ENCODE measurements around the gene ANGPTL7. TPM values are rescaled to one million over a fixed set of nuclear protein-coding genes. Genes with fewer than 3 reads are reported as not detected.

Gene ANGPTL7
- 0.80 TPM for total RNA-seq
- long read RNA-seq, partial matches to known transcripts: 0 of 6 reads
- long read RNA-seq, other reads (novel, unspliced or antisense): 3 of 6 reads

GRCh38 chr1:11188858-11189451, at the start of gene ANGPTL7:
ANGPTL7 (plus strand) TSS chr1:11189355; CDS start chr1:11189580, 225 bp downstream.
- H3K9me3 ChIP-seq: no peaks in the 10 kb centered on the region
- no peak for TF ChIP-seq CTCF (IDR thresholded peaks at IDR 0.05)
- DNase-seq: no peak
- no peaks in the 10 kb centered on the region for H3K4me1 ChIP-seq
- ATAC-seq: peak in 1 of 2 donors; percentile 81
- H3K36me3 ChIP-seq: peaks cover 56% of the 10 kb centered on the region
- H3K4me3 ChIP-seq: no peak within 1 kb of the TSS
- H3K27ac ChIP-seq: peak within 1 kb of the TSS; percentile 6
- H3K27me3 ChIP-seq (ENCODE audit: low read depth): no peaks in the 10 kb centered on the region
- intact Hi-C loops (cut with DNase I): no loop called here

GRCh38 chr1:11142618-11143391, 46.4 kb upstream of the ANGPTL7 start:
- Histone ChIP-seq H3K4me1 (peaks cover 6% of the 10 kb centered on the region), H3K9me3 (no peaks in the 10 kb centered on the region), H3K4me3 (no peak overlapping the region), H3K36me3 (peaks cover 79% of the 10 kb centered on the region), H3K27me3 (ENCODE audit: low read depth) (no peaks in the 10 kb centered on the region), H3K27ac (no peak overlapping the region)
- intact Hi-C loops (cut with DNase I): no loop called here
- TF ChIP-seq CTCF (IDR thresholded peaks at IDR 0.05): no peak
- no peak for ATAC-seq
- DNase-seq: no peak

- intact Hi-C loops (cut with DNase I): no loop called here
- Histone ChIP-seq H3K9me3 (no peaks in the 10 kb centered on the region), H3K27ac (peak overlapping the region; percentile 7), H3K36me3 (peaks cover 79% of the 10 kb centered on the region), H3K4me1 (peaks cover 6% of the 10 kb centered on the region), H3K4me3 (no peak overlapping the region), H3K27me3 (ENCODE audit: low read depth) (no peaks in the 10 kb centered on the region)
- ATAC-seq (no peak), DNase-seq (no peak)
- no peak for TF ChIP-seq CTCF (IDR thresholded peaks at IDR 0.05)
Measured at GRCh38 chr1:11143401-11143800, 45.8 kb upstream of the ANGPTL7 start.

GRCh38 chr1:11143907-11144306, 45.2 kb upstream of the ANGPTL7 start:
- TF ChIP-seq CTCF (IDR thresholded peaks at IDR 0.05): no peak
- peak overlapping the region; percentile 7 for H3K27ac ChIP-seq
- H3K9me3 ChIP-seq: no peaks in the 10 kb centered on the region
- H3K36me3 ChIP-seq: peaks cover 79% of the 10 kb centered on the region
- DNase-seq (no peak), ATAC-seq (no peak)
- peaks cover 6% of the 10 kb centered on the region for H3K4me1 ChIP-seq
- H3K27me3 ChIP-seq (ENCODE audit: low read depth): no peaks in the 10 kb centered on the region
- intact Hi-C loops (cut with DNase I): no loop called here
- no peak overlapping the region for H3K4me3 ChIP-seq

GRCh38 chr1:11144570-11145256, 44.4 kb upstream of the ANGPTL7 start:
- peak overlapping the region; percentile 7 for H3K27ac ChIP-seq
- no peak for TF ChIP-seq CTCF (IDR thresholded peaks at IDR 0.05)
- intact Hi-C loops (cut with DNase I): no loop called here
- ATAC-seq: no peak
- no peaks in the 10 kb centered on the region for H3K9me3 ChIP-seq
- peaks cover 6% of the 10 kb centered on the region for H3K4me1 ChIP-seq
- no peaks in the 10 kb centered on the region for H3K27me3 ChIP-seq (ENCODE audit: low read depth)
- peaks cover 79% of the 10 kb centered on the region for H3K36me3 ChIP-seq
- DNase-seq: no peak
- no peak overlapping the region for H3K4me3 ChIP-seq

Measured in lower lobe of right lung (tissue), 2 donors.